HG03280 (cell line): ENCODE measurements around the gene P2RY6.

Experiments
- ATAC-seq: cut with Tn5 transposase; IDR thresholded peaks from one replicate; pipeline ENCODE4 v1.9.1; 2021; ENCODE audit warnings: mild to moderate bottlenecking, moderate library complexity; ENCODE audit not compliant: unreplicated experiment

The P2RY6 gene

GRCh38 chr11:73275381-73275750 is 3.2 kb downstream of the P2RY6 start:
- no peak for ATAC-seq

GRCh38 chr11:73277467-73277866 is 5.3 kb downstream of the P2RY6 start:
- no peak for ATAC-seq

- ATAC-seq = no peak
These were observed 8.5 kb downstream of the P2RY6 start for GRCh38 chr11:73280626-73281025.

GRCh38 chr11:73281201-73281741 is 9.1 kb downstream of the P2RY6 start:
- no peak for ATAC-seq

- ATAC-seq = no peak
These were observed 9.9 kb downstream of the P2RY6 start for GRCh38 chr11:73281796-73282660.

GRCh38 chr11:73283276-73284000 is 11.3 kb downstream of the P2RY6 start:
- ATAC-seq = no peak

- ATAC-seq = no peak
These were observed 12.0 kb downstream of the P2RY6 start for GRCh38 chr11:73284106-73284505.

GRCh38 chr11:73285721-73286120 is 13.6 kb downstream of the P2RY6 start:
- no peak for ATAC-seq

- ATAC-seq = no peak
These were observed 14.2 kb downstream of the P2RY6 start for GRCh38 chr11:73286240-73286810.

GRCh38 chr11:73287400-73288101 is 15.4 kb downstream of the P2RY6 start:
- ATAC-seq = no peak

GRCh38 chr11:73288192-73288872 is 16.2 kb downstream of the P2RY6 start:
- ATAC-seq = no peak

GRCh38 chr11:73288873-73289707 is 17.0 kb downstream of the P2RY6 start:
- peak; percentile 73 for ATAC-seq

GRCh38 chr11:73290536-73290935 is 18.4 kb downstream of the P2RY6 start:
- no peak for ATAC-seq

GRCh38 chr11:73291196-73291595 is 19.1 kb downstream of the P2RY6 start:
- no peak for ATAC-seq

- ATAC-seq = no peak
These were observed 19.8 kb downstream of the P2RY6 start for GRCh38 chr11:73291781-73292524.

GRCh38 chr11:73292525-73292894 is 20.4 kb downstream of the P2RY6 start:
- no peak for ATAC-seq

- no peak for ATAC-seq
These were observed 21.3 kb downstream of the P2RY6 start for GRCh38 chr11:73293356-73293936.

GRCh38 chr11:73294604-73295003 is 22.5 kb downstream of the P2RY6 start:
- ATAC-seq = no peak
